ENCODE measurements around the gene HYAL3.
A peak's percentile ranks its signal among the peaks of the same experiment; 100 is the strongest.

Gene HYAL3

DNA sequence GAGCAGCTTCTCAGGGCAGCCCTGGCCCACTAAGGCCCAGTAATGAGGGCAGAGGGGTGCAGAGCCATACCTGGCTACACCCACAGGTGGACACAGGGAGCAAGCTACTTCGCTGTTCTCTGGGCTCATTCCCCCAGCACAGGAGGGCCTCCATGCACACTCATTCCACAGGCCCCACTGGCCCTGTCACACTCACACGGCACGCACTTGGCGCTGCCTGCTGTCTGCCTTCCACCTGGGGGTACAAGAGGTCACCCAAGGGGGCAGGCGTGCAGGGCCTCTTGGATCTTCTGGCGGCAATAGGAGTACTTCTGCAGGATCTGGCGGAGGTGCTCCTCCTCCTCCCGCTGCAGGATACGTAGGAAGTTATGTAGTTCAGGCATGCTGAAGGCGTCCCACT is 31.1 kb upstream of the HYAL3 start:
- no peak for DNase-seq (ENCODE audit: low read depth)

DNA sequence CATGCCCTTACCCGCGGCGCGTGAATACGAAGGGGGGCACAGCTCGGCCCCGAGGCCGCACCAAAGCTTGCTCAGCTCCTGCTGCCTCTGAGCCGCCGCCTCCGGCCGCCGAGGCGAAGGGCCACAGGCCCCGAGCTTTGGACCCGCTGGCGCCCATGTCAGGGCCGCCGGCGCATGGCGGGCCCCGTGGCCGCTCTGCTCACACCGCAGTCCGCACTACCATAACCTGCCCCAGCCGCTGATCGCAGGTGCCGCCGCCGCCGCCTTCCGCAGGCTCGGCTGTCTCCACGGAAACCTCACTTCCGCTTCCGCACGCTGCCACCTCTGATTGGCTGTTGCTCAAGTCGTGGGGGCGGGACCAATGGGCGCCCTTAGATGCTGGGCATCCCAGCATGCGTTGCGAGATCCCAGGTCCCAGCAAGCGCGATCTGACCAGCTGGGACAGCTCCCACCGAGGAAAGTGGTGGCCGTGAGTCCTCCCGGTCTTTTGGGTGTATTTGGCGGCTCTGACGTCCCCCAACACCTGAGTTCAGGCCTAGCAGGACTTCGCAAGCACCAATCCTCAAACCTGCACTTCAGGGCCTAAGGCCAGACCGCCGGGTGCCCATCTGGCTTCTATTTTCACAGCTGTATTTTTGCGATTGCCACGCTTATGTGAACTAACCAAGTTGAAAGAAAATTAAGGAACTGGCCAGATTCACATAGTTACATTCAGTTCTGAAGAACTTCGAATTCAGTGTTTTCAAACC is 28.9 kb upstream of the HYAL3 start, which contains the start of gene TUSC2:
TUSC2 (minus strand) TSS at position 281 of the 749 bp plus-strand sequence; CDS start at position 157, 124 bp downstream.
- DNase-seq (ENCODE audit: low read depth): peak; percentile 96

DNA sequence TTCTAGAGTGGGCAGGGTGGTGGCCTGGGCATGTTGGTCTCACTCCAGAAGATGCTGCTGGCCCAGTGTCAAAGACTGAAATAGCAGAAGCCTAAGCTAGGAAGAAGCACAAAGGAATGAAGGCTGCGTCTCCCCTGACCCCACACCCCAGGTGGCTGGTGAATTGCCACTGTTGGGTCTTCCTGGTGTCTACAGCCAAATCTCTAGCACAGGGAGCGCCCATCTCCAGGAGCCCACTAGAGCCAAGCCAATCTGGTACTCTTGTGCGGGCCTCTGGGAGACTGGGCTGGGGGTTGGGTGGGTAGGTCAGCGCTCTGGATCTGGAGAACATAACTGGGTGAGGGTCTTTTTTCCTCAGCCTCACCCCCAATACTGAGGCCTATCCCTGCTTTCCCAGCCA is 27.9 kb upstream of the HYAL3 start:
- DNase-seq (ENCODE audit: low read depth): no peak

DNA sequence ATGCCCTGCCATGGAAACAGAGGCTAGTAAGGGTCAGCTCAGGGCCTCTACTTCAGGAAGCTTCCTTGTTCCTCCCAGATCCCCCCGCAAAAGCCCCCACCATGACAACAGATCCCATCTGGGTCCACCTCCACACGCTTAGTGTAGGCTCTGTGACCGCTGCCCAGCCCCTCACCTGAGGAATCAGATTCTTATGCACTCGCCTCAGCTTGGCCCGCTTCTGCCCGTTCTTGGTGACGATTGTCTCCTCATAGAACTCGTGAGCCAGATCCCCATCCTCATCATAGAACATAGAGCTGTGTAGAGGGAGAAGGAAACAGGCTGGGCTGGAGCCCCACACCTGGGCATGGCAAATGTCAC is 27.0 kb upstream of the HYAL3 start:
- DNase-seq (ENCODE audit: low read depth): no peak

DNA sequence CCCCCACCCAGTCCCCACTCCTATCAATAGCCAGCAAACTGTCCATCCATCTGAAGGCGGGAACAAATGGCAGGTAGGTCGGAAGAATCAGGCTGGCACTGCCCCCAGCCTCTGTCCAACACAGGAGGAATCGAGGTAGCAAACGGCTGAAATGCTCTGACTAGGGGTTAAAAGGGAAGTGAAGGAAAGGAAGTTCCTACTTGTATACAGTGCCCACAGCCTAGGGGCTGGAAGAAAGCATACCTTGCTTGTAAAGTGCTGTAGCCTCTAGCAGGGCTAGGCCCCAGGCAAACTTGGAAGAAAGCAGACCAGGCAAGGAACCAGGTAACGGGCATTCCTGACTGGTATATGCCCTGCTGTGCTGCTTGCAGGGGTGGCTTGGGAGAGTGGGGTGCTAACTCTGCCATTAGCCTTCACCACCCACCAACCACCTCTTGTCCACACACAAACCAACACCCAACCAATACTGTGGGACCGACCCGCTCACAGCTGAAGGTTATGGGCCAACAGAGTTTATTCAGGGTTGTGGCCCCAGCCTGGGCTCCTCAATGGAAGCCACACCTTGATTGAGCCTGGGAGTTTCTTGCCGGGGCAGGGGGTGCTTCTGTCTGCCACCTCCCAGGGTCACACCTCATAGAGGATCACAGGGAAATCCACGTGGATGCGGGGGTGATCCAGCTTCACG is 26.4 kb upstream of the HYAL3 start:
- no peak for DNase-seq (ENCODE audit: low read depth)

DNA sequence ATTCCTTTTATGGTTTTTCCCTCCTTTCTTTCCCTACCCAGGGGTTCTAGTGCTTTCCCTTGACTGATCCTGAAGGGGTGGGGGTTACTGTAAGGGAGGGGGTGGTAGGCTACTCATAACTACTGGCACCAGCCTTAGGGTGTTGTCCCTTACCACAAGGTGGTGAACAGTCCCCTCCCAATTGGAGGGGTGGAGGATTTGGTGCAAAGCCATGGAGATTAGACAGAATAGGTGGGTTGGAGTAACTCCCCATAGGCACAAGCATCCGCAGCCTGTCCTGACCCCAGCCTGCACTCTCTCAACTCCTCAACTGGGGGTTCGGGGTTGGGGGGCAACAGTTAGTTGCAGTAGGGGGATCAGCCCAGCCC is 25.9 kb upstream of the HYAL3 start:
- DNase-seq (ENCODE audit: low read depth): no peak

DNA sequence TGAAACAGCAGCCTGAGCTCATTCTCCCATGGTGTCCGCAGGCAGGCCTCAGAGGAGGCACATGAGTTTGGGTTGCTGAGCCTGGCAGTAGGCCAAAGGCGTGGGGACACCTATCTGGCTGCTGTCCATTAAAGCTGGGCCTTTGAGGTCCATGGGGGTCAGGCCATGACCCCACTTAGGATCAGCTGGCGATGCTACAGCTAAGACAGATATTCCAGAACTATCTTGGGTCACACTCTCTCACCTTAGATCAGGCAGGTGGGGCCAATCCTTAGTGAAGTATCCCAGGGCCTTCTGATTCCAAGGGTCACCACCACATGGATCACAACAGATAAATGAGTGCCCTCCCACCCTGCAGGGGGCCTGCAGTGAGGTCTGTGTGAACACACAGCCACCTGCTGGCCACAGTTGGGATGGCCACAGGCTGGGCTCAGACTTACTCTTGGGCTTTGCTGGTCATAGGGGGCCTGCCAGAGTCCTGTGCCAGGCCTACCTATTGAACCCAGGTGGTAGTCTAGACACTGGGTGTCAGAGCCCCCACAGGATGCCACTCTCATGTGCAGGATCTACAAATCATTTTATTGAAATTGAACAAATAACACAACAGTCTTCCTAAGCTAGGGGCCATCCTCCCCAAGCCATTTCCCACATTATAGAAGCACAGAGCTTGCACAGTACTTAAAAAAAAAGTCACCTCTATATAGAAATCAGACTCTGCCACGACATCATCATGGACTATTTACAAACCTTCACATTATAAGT is 25.3 kb upstream of the HYAL3 start:
- DNase-seq (ENCODE audit: low read depth): peak; percentile 71

DNA sequence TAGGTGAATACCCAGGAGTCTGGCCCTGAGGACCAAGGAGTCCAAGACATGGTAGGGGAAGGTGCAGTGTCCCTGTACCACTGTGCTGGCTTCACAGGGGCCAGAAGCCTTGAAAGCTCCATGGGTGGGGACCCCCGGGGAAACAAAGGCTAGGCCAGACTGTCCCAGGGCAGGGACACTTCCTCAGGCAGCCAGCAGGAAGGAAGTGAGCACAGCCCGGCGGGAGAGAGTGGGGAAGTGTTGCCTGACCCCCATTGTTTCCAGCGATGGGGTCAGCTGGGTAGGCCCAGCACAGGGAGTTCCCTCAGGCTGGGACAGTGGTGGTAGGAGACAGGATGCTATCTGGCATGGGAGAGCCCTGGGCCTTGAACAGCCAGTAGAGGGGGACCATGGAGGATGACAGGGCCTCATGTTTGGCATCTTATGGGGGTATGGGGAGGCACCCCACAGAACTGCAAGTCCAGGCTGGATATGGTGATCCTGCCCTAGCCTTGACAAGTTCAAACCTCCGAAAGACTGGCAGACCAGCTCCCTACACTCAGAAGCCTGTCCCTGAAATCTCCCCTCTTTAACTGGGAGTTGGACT is 24.5 kb upstream of the HYAL3 start:
- DNase-seq (ENCODE audit: low read depth): no peak

DNA sequence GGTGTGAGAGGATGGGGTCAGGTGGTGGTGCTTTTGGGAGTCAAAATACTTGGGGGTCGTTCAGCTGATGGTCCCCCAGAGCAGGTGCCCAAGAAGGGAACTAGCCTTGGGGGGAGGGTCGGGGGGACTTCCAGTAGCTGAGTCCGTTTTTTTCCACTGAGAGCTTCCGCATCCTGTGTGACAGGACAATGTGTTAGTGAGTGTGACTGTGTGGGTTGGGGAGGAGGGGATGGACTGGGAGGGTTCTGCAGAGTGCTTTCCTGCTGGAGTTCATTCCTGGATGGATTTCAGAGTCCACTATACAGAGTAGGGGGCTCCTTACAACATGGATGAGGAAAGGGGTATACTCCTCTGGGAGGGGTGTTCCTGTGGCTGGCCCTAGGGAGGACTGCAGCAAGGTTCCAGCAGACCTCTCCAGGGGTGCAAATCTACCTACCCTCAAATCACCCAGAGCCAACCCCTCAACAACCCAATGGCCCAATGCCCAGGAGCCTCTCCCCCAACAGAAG is 23.9 kb upstream of the HYAL3 start:
- DNase-seq (ENCODE audit: low read depth): no peak

DNA sequence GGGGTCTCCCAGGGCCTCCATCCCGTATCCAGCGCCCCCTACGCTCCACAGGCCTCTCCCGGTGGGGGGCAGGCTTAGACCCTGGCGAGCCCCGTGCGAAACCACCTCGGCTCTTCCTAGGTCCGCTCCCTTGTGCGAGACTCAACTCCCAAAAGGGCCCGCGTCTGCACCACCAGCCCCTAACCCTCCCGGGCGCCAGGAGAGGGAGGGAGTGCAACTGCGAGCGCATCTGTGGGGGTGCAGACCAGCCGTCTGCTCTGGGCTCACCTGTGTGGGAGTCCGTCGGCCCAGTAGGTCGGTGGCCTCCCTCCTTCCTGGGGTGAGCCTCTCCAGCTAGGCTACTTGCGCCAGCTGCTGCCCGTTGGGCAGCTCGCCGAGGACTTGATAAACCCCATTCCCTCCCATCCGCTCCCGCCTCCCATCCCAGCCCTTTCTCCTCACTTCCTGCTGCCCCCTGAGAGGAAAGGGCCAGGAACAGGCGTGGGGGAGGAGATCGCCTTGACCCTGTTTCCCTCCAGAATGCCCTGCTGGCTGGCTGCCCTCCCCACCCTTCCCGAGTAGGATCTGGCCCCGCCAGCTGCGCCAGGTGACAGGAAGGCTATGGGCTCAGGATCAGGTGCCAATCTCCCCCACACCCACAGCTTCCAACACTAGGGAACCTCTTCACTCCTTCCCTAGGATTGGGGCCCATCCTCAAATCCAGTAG is 23.3 kb upstream of the HYAL3 start, which contains the start of gene HYAL2:
HYAL2 (minus strand) TSS at position 360 of the 706 bp plus-strand sequence. CDS start 2,256 bp downstream, outside the sequence.
- DNase-seq (ENCODE audit: low read depth): no peak

DNA sequence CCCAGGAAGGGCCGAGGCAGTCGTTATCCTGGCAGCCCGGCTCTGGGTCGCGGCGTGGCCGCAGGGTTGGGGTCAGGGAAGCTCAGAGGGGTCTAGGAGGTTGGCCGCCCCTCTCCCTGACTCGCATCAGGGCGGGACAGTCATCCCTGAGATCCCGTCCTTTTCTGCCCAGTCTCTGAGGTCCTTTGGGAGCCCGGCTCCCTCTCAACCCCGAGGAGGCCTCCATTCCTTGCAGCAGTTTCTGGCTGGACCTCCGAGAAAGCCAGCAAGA is 22.8 kb upstream of the HYAL3 start:
- no peak for DNase-seq (ENCODE audit: low read depth)

DNA sequence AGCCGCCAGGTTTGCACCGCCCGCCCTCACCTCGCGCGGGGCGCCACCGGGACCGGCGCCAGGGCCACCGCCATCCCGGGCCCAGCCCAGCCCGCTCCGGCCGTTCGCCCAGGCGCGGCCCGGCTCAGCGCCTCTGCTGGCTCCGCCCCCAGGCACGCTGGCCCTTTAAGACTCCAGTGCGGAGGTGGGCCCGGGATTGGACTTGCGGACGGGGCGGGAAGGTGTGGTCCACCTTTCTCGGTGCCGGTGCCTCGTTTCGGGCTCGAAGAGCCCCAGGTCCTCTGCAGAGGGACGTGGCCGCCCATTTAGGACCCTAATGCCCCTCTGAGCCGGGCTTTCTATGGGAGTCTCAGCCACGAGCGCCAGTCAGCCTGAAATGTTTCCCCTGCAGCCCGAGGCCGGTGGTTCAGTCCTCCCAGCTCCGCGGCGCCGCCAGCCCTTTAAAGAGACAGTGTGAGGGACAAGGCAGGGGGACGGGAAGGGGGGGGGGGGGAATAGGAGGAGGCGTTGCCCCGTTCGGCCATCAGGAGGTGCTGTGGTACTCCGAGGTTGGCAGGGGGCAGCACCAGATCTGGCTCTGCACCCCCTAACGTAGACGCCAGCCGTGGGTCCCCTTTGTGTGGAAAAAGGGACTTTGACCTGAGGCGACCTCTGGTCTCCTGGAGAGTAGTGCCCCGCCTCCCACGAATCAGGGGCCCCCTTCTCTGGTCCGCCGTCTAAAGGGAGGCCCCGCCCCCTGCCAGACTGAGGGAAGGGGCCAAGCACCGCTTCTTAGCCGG is 22.3 kb upstream of the HYAL3 start:
- peak; percentile 90 for DNase-seq (ENCODE audit: low read depth)

DNA sequence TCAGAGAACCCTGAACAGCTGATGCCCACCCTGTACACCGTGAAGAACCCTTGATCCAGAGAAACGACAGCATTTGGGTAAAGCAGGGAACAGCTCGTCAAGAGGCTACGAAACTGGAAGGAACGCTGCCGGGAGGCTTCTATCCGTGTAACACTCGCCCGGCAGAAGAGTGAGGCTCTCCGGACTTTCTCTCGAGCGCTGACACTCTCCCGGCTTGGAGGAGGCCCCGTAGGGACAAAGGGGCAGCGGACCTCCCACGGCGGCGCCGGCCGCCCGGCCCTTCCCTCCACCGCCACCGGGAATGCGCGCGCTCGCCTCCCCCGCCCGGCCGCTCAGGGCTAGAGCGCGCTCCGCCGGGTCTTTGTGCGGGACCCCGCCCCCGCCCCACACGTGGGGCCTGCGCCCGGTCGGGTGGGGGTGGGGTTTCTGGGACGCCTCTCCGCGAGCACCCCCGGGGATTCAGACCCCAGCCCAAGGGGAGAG is 21.7 kb upstream of the HYAL3 start:
- DNase-seq (ENCODE audit: low read depth): peak; percentile 75

DNA sequence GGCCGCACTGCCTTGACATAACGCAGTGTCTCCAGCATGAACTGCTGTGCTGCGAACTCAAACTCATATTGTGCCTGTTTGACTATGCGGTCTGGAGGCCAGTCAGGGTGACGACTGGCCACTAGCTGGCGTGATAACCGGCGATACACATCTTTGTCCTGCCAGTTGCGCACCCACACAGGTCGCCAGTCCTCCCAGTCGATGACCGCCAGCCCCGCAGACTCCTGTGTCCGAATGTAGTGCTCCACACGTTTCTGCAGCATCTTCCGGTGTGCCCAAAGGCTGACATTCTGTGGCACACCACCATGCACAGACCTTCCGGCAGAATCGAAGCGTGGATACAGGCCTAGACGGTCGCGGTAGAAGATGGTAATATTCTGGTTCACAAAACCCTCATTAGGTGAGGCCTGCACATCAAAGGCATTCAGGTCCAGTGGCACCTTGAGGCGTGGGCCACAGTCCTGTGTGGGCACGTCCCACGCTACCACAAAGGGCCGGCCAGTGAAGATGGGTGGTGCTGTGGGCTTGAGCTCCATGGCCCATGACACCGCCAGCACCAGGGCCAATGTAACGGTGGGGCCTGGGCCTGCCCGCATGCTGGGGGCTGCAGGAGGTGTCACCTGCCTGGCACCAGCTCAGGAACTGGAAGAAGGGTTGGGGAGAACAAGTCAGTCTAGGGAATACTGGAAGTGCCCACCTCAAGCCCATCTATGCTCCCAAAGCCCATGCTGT is 20.9 kb upstream of the HYAL3 start:
- DNase-seq (ENCODE audit: low read depth): no peak

DNA sequence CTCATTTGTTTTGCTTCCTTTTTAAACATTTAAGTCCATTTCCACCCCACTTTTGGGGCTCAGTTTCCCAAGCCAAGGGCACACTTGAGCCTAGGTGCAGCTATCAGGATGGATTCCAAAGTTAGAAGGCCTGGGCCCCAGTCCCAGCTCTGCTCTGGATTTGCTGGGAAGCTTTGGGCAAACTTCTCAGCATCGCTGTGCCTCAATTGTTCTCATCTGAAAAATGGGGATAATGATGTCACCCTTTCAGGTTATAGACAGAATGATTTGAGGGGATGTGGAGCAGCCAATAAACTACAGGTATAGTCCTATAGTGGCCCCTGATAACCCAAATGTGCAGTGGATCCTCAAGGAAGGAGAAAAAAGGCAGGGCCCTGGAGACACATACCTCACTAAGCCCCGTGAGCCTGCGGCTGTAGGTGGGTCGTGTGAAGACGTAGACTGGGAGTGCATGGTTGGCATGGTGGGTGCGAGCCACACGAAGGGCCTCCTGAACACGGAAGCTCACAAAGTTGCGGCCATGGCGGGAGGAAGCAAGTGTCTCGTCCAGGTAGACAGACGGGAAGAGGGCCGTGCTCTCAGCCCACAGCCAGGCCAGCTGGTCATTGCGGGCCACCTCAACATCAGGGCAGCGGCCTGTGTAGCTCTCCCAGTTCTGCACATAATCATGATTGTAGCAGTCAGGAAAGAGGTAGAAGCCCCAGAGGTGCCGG is 20.1 kb upstream of the HYAL3 start:
- DNase-seq (ENCODE audit: low read depth): no peak

DNA sequence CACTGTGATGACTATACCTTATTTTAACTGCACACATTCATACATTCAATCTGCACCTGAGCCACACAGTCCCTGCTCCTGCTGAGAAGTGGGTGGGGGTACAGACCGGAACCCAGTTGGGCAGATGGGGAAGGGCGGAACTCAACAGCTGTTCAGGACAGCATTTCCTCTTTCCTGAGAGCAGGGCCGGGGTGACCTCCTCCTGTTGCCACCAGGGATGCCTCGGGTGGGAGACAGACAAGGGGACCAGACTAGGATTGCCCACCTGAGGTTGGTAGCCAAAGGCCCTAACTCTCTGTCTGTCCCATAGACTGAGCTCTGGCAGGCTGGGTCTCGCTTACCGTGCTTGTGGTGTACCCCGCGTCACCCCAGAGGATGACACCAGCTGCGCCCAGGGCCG is 19.4 kb upstream of the HYAL3 start:
- DNase-seq (ENCODE audit: low read depth): no peak

DNA sequence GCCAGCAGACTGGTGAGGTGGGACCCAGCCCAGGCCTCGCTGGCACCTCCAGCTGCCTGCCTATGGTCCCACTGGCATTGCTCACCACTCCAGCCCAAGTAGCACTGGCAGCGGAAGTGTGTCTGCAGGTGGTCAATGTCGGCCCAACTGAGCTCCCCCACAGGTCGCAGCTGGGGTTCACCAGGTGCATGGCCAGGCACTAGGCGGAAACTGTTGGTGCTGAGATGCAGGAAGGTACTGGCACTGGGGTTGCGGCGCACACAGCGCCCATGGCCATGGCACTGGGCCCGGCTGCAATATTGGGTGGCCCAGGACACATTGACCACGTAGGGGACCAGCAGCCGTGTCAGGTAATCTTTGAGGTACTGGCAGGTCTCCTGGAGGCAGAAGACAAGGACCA is 19.0 kb upstream of the HYAL3 start:
- no peak for DNase-seq (ENCODE audit: low read depth)

DNA sequence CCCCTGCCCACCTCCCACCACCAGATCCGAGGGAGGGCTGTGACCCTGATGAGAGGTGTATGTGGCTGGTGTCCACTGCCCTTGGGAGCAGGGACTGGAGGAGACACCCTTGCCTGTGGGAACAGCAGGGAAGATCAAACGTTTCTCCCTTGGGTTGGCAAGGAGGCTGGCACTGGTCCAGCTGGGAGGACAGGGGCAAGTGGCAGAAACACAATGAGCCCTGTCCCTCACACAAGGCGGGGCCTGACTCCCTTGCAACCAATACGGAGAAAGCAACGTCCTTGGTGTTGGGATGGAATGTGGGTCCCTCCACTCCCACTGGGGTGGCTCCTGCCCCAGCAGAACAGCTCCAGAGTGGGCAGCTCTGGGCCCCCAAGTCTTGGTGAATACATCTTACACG is 18.1 kb upstream of the HYAL3 start:
- no peak for DNase-seq (ENCODE audit: low read depth)

DNA sequence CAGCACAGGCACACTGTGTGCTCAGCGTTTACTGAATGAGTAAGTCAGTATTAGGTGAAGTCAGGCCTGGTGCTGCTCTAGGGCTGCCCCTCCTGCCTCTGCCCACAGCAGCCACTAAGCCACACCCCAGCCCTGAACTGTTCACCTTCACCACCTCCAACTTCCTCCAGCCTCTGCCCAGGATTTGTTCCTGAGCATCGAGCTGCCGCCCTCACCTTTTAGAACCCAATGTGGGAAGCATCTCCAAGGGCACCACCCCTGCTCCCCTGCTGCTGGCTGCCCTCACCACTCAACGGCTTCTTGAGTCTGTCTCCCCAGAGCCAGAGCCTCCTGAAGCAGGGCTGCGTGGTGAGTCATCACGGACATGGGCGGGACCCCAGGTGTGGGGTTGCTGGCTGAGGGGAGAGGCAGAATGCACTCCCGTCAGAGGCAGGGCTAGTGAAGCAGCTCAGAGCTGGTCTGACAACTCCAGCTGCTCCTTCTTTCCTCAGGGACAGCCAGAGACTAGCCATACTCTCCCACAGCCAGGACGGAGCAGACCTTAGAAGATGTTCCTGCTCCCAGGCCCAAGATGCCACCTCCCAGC is 17.5 kb upstream of the HYAL3 start:
- no peak for DNase-seq (ENCODE audit: low read depth)

Data from EH (cell line).